Retinal pigment epithelial cell (primary cell): Measurements from ENCODE around the gene SPDYE6.
"Not testable (repeated sequence)": the region's sequence is repeated elsewhere in the genome, so short reads cannot be mapped to it uniquely, and the experiment has no call there.

Experiments
- DNase-seq: peaks from one replicate; pipeline ENCODE4 v3.0.0-alpha.2; 2010; ENCODE audit warnings: low read depth
- H3K4me3 ChIP-seq: 2 replicates; pipeline ENCODE4 v1.5.1; 2011; ENCODE audit warnings: mild to moderate bottlenecking, low read length, control low read depth, moderate library complexity
- TF ChIP-seq, protein P1 (sequence below): conservative IDR thresholded peaks from 2 replicates; pipeline ENCODE4 v1.5.1; 2011; ENCODE audit warnings: low read depth, low read length, control low read depth, inconsistent platforms

The SPDYE6 gene, protein sequence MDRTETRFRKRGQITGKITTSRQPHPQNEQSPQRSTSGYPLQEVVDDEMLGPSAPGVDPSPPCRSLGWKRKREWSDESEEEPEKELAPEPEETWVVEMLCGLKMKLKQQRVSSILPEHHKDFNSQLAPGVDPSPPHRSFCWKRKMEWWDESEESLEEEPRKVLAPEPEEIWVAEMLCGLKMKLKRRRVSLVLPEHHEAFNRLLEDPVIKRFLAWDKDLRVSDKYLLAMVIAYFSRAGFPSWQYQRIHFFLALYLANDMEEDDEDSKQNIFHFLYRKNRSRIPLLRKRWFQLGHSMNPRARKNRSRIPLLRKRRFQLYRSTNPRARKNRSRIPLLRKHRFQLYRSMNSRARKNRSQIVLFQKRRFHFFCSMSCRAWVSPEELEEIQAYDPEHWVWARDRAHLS

DNA sequence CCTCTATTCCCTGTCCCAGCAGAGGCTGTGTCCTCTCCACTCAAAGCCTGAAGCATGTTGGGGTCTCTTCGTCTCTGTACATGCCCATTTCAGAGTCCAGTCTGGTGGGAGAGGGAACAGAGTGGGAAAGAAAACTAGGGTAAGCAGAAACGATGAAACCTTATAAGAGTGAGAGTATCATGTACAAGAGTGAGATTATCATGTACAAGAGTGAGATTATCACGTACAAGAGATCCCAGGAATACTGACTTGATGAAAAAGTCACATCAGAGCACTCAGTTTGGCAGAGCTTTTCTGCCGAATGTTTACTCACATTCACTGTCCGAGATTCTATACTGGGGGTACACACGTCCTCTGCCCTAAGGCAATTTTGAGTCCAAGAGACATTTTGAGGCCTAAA, at the start of gene SPDYE6:
SPDYE6 (minus strand) TSS at position 101 of the 400 bp plus-strand sequence. CDS start 421 bp downstream, outside the sequence.
- not testable (repeated sequence) for DNase-seq, H3K4me3 ChIP-seq

DNA sequence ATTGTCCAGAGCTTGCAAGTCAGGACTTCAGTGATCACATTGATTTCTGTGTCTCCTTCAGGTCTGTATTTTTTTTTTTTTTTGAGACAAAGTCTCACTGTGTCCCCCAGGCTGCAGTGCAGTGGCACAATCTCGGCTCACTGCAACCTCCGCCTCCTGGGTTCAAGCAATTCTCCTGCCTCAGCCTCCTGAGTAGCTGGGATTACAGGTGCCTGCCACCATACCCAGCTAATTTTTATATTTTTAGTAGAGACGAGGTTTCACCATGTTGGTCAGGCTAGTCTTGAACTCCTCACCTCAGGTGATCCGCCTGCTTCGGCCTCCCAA, 48.6 kb upstream of the SPDYE6 start:
- not testable (repeated sequence) for DNase-seq, H3K4me3 ChIP-seq

DNA sequence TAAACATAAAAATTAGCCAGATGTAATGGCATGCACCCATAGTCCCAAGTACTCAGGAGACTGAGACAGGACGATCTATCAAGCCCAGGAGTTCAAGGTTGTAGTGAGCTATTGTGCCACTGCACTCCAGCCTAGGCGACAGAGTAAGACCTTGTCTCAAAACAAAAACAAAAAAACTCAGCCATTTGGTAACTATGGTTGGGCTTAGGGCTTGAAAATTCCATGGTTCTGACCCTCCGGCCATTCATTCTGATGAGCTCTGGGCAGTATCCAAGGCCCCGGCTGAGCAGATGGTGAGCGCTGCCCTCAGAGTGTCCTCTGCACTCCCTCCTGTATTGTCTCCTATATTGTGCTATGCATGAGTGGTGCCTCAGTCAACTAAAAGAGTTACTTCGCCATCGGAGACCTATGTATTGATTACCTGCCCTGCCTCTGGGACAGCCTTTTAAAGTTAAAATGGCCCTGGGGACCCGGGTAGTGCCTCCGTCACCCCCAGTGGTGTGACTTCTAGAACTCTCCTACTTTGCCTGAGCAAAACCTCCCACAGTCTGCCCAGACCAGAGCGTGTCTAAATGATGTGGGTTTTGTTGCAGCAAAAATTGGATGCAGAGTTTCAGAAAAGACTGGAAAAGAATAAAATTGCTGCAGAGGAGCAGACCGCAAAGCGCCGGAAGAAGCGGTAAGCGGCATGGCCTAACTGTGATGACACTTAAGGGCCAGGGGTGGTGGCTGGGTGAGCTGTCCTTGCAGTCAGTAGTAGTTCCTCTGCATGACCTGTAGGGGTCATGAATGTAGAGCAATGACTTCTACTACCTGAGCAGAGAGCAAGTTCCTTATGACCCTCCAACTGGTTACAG, 48.0 kb upstream of the SPDYE6 start:
- TF ChIP-seq, protein P1, sequence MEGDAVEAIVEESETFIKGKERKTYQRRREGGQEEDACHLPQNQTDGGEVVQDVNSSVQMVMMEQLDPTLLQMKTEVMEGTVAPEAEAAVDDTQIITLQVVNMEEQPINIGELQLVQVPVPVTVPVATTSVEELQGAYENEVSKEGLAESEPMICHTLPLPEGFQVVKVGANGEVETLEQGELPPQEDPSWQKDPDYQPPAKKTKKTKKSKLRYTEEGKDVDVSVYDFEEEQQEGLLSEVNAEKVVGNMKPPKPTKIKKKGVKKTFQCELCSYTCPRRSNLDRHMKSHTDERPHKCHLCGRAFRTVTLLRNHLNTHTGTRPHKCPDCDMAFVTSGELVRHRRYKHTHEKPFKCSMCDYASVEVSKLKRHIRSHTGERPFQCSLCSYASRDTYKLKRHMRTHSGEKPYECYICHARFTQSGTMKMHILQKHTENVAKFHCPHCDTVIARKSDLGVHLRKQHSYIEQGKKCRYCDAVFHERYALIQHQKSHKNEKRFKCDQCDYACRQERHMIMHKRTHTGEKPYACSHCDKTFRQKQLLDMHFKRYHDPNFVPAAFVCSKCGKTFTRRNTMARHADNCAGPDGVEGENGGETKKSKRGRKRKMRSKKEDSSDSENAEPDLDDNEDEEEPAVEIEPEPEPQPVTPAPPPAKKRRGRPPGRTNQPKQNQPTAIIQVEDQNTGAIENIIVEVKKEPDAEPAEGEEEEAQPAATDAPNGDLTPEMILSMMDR = peak; percentile 64
- no peak for DNase-seq
- H3K4me3 ChIP-seq = no peak overlapping the region

DNA sequence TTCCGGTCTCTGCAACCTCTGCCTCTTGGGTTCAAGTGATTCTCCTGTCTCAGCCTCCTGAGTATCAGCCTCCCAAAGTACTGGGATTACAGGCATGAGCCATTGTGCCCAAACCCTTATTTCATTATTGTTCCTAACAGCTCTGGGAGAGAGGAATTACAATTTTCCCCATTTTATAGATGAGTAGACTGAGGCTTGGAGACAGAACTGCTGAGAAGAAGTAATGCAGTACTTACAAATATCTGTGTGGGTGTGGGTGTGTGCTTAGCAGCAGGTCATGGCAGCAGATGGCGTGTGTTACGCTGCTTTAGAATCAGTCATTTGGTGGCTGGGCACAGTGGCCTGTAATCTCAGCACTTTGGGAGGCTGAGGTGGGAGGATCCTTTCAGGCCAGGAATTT, 47.3 kb upstream of the SPDYE6 start:
- DNase-seq = no peak
- no peak overlapping the region for H3K4me3 ChIP-seq
- TF ChIP-seq, protein P1 = no peak

DNA sequence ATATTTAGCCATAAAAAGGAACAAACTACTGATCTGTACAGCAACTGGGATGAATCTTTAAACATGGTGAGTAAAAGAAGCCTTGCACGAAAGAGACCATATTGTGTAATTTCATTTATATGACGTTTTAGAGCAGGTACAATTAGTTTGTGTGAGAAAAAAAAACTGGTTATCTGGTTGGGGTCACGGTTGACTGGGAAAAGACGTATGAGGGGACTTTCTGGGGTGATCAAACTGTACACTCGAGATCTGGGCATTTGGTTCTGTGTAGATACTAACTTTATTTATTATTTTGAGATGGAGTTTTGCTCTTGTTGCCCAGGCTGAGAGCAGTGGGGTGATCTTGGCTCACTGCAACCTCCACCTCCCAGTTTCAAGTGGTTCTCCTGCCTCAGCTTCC, 44.1 kb upstream of the SPDYE6 start:
- H3K4me3 ChIP-seq = no peak overlapping the region
- no peak for DNase-seq
- TF ChIP-seq, protein P1 = no peak

DNA sequence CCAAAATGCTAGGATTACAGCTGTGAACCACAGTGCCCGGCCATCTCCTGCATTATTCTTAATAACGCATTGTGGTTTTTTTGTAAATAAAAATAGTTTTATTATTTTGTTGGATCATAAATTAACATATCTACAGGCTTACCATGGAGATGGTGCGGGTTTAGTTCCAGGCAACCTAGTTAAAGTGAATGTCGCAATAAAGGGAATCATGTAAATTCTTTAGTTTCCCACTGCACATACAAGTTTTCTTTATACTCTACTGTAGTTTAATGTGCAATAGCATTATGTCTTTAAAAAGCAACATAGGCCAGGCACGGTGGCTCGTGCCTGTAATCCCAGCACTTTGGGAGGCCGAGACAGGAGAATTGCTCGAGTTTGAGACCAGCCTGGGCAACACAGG, 42.3 kb upstream of the SPDYE6 start:
- H3K4me3 ChIP-seq = no peak overlapping the region
- DNase-seq = no peak
- TF ChIP-seq, protein P1 = no peak

DNA sequence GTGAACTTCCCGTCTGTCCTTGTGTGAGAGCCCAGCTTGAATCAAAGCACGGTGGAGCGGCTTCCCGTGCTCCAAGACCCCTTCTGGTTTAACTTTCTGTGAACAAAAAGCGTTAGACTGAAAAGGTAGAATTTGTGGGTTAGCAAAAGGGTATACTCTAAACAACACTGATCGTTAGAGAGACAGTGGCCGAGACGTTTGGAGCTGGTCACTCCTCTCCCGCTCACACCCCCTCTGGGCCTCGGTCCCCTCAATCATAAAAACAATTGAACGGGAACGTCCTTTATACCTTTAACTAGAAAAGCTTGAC, 40.4 kb upstream of the SPDYE6 start:
- TF ChIP-seq, protein P1 = no peak
- H3K4me3 ChIP-seq = peak overlapping the region; percentile 97
- no peak for DNase-seq
